Kidney epithelial cell (primary cell): Measurements from ENCODE around the gene NNMT. TPM values are rescaled to one million over a fixed set of nuclear protein-coding genes. Genes with fewer than 3 reads are reported as not detected.
A peak's percentile ranks its signal among the peaks of the same experiment; 100 is the strongest.

Experiments used
- DNase-seq: peaks from one replicate; pipeline ENCODE4 v3.0.0-alpha.2; 2010; ENCODE audit warnings: low read depth
- H3K27me3 ChIP-seq: 2 replicates; pipeline ENCODE4 v1.6.0; 2011; ENCODE audit warnings: low read length; ENCODE audit not compliant: control insufficient read depth, insufficient read depth
- H3K36me3 ChIP-seq: 2 replicates; pipeline ENCODE4 v1.5.1; 2011; ENCODE audit warnings: low read length; ENCODE audit not compliant: control insufficient read depth, insufficient read depth
- H3K4me3 ChIP-seq: 2 replicates; pipeline ENCODE4 v1.5.1; 2011; ENCODE audit warnings: low read depth, mild to moderate bottlenecking, control low read depth, low read length
- CTCF ChIP-seq: IDR thresholded peaks from 2 replicates; pipeline ENCODE4 v1.5.1; 2011; ENCODE audit warnings: mild to moderate bottlenecking, moderate library complexity, low read length, control low read depth, inconsistent platforms; ENCODE audit not compliant: insufficient read depth, poor library complexity, severe bottlenecking
- total RNA-seq: library from RNA; depleted of rRNA; stranded (reverse); fragments of >200 nt; gene quantifications from 2 replicates; pipeline ENCODE4 v1.2.3, GENCODE V29; 2015

NNMT gene
- total RNA-seq, 1 donor from 2014 or later, result 470 TPM

GRCh38 chr11:114260483-114260882 is 35.7 kb upstream of the NNMT start:
- H3K4me3 ChIP-seq, result no peak overlapping the region
- no peaks in the 10 kb centered on the region for H3K36me3 ChIP-seq
- DNase-seq, result no peak
- peaks cover 59% of the 10 kb centered on the region for H3K27me3 ChIP-seq
- TF ChIP-seq CTCF, result no peak

- no peak for DNase-seq
- H3K4me3 ChIP-seq, result no peak overlapping the region
- H3K27me3 ChIP-seq, result peaks cover 54% of the 10 kb centered on the region
- no peak for TF ChIP-seq CTCF
- H3K36me3 ChIP-seq, result no peaks in the 10 kb centered on the region
Measured at GRCh38 chr11:114261791-114262190, 34.4 kb upstream of the NNMT start.

- DNase-seq, result no peak
- peak; percentile 82 for TF ChIP-seq CTCF
- no peak overlapping the region for H3K4me3 ChIP-seq
- no peaks in the 10 kb centered on the region for H3K36me3 ChIP-seq
- peaks cover 45% of the 10 kb centered on the region for H3K27me3 ChIP-seq
Measured at GRCh38 chr11:114262681-114263512, 33.3 kb upstream of the NNMT start.

- DNase-seq, result no peak
- Histone ChIP-seq H3K27me3 (peaks cover 37% of the 10 kb centered on the region), H3K4me3 (no peak overlapping the region), H3K36me3 (no peaks in the 10 kb centered on the region)
- TF ChIP-seq CTCF, result no peak
Measured at GRCh38 chr11:114263513-114264170, 32.6 kb upstream of the NNMT start.

GRCh38 chr11:114264381-114264780 is 31.8 kb upstream of the NNMT start:
- Histone ChIP-seq H3K4me3 (no peak overlapping the region), H3K27me3 (peaks cover 32% of the 10 kb centered on the region), H3K36me3 (no peaks in the 10 kb centered on the region)
- no peak for DNase-seq
- no peak for TF ChIP-seq CTCF
